ENCODE results near the gene AMN1.

The AMN1 gene

GRCh38 chr12:31752450-31752849, 23.6 kb upstream of the AMN1 start:
- Histone ChIP-seq H3F3A (ENCODE audit: control insufficient read depth, insufficient read depth) (peaks cover 32% of the 10 kb centered on the region), H3K27ac (ENCODE audit: low read depth, low read length) (peak overlapping the region; percentile 99), H3K79me2 (ENCODE audit: control insufficient read depth, low read length) (peaks cover 3% of the 10 kb centered on the region), H3K4me3 (ENCODE audit: low read length) (peak overlapping the region; percentile 63), H4K20me1 (ENCODE audit: control insufficient read depth, insufficient read depth, low read depth, low read length) (no peaks in the 10 kb centered on the region), H3K4me2 (ENCODE audit: low read length) (peak overlapping the region; percentile 81), H3K4me1 (ENCODE audit: control insufficient read depth, low read length) (peaks cover 66% of the 10 kb centered on the region), H3K9me2 (replicated peaks; ENCODE audit: control insufficient read depth, low read length) (no peaks in the 10 kb centered on the region), H3K27me3 (ENCODE audit: control insufficient read depth, low read length) (no peaks in the 10 kb centered on the region), H3K9me3 (ENCODE audit: control insufficient read depth, insufficient read depth, low read length) (no peaks in the 10 kb centered on the region), H3K36me3 (ENCODE audit: control insufficient read depth, low read length) (no peaks in the 10 kb centered on the region)
- TF ChIP-seq, protein P1, sequence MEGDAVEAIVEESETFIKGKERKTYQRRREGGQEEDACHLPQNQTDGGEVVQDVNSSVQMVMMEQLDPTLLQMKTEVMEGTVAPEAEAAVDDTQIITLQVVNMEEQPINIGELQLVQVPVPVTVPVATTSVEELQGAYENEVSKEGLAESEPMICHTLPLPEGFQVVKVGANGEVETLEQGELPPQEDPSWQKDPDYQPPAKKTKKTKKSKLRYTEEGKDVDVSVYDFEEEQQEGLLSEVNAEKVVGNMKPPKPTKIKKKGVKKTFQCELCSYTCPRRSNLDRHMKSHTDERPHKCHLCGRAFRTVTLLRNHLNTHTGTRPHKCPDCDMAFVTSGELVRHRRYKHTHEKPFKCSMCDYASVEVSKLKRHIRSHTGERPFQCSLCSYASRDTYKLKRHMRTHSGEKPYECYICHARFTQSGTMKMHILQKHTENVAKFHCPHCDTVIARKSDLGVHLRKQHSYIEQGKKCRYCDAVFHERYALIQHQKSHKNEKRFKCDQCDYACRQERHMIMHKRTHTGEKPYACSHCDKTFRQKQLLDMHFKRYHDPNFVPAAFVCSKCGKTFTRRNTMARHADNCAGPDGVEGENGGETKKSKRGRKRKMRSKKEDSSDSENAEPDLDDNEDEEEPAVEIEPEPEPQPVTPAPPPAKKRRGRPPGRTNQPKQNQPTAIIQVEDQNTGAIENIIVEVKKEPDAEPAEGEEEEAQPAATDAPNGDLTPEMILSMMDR (IDR thresholded peaks at IDR 0.05; ENCODE audit: low read depth, low read length, poor library complexity, severe bottlenecking): no peak
- no peak for TF ChIP-seq EZH2phosphoT487 (IDR thresholded peaks at IDR 0.05; ENCODE audit: borderline replicate concordance, low read length)

DNA sequence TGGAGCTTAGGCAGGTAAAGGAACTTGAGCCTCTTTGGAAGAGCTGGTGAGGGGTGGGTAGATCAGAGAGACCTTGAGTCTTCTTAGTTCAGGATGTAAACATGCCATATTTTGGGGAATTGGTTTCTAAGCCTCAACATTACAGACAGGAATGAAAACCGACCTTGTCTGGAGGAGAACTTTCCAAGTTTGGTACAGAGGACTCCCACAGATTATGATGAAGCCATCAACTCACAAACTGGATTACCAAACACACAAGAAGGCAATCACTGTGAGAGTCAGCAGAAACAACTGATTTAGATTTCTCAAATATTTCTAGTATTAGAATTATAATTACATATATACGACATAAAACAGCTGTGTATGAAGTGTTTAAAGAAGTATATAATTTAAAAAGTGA, 22.3 kb upstream of the AMN1 start:
- TF ChIP-seq, protein P1 (IDR thresholded peaks at IDR 0.05; ENCODE audit: low read depth, low read length, poor library complexity, severe bottlenecking): no peak
- H3K4me2 ChIP-seq (ENCODE audit: low read length): peak overlapping the region; percentile 81
- no peaks in the 10 kb centered on the region for H4K20me1 ChIP-seq (ENCODE audit: control insufficient read depth, insufficient read depth, low read depth, low read length)
- peaks cover 80% of the 10 kb centered on the region for H3K4me1 ChIP-seq (ENCODE audit: control insufficient read depth, low read length)
- H3K27me3 ChIP-seq (ENCODE audit: control insufficient read depth, low read length): no peaks in the 10 kb centered on the region
- H3F3A ChIP-seq (ENCODE audit: control insufficient read depth, insufficient read depth): peaks cover 45% of the 10 kb centered on the region
- peak overlapping the region; percentile 41 for H3K4me3 ChIP-seq (ENCODE audit: low read length)
- peaks cover 3% of the 10 kb centered on the region for H3K79me2 ChIP-seq (ENCODE audit: control insufficient read depth, low read length)
- H3K9me3 ChIP-seq (ENCODE audit: control insufficient read depth, insufficient read depth, low read length): no peaks in the 10 kb centered on the region
- peak overlapping the region; percentile 99 for H3K27ac ChIP-seq (ENCODE audit: low read depth, low read length)
- H3K9me2 ChIP-seq (replicated peaks; ENCODE audit: control insufficient read depth, low read length): no peaks in the 10 kb centered on the region
- no peaks in the 10 kb centered on the region for H3K36me3 ChIP-seq (ENCODE audit: control insufficient read depth, low read length)

GRCh38 chr12:31750747-31751039, 21.9 kb upstream of the AMN1 start:
- Histone ChIP-seq H3K79me2 (ENCODE audit: control insufficient read depth, low read length) (peaks cover 3% of the 10 kb centered on the region), H3K4me3 (ENCODE audit: low read length) (peak overlapping the region; percentile 41), H3K9me3 (ENCODE audit: control insufficient read depth, insufficient read depth, low read length) (no peaks in the 10 kb centered on the region), H4K20me1 (ENCODE audit: control insufficient read depth, insufficient read depth, low read depth, low read length) (no peaks in the 10 kb centered on the region), H3K9me2 (replicated peaks; ENCODE audit: control insufficient read depth, low read length) (no peaks in the 10 kb centered on the region), H3F3A (ENCODE audit: control insufficient read depth, insufficient read depth) (peaks cover 48% of the 10 kb centered on the region), H3K4me2 (ENCODE audit: low read length) (peak overlapping the region; percentile 81), H3K27ac (ENCODE audit: low read depth, low read length) (peak overlapping the region; percentile 99), H3K4me1 (ENCODE audit: control insufficient read depth, low read length) (peaks cover 83% of the 10 kb centered on the region), H3K27me3 (ENCODE audit: control insufficient read depth, low read length) (no peaks in the 10 kb centered on the region), H3K36me3 (ENCODE audit: control insufficient read depth, low read length) (no peaks in the 10 kb centered on the region)
- TF ChIP-seq, protein P1 (IDR thresholded peaks at IDR 0.05; ENCODE audit: low read depth, low read length, poor library complexity, severe bottlenecking): no peak
- no peak for TF ChIP-seq EZH2phosphoT487 (IDR thresholded peaks at IDR 0.05; ENCODE audit: borderline replicate concordance, low read length)
